ENCODE data around the gene KHDRBS2. TPM values are rescaled to one million over a fixed set of nuclear protein-coding genes. Genes with fewer than 3 reads are reported as not detected.

Gene KHDRBS2
- total RNA-seq, 1 experiment from 2014 or later, result 2.7 TPM

- Histone ChIP-seq H3K14ac (ENCODE audit: insufficient read depth, low read length) (no peak overlapping the region), H4K5ac (ENCODE audit: insufficient read length, low read depth, low read length) (no peak overlapping the region), H3K9ac (ENCODE audit: extremely low read depth, insufficient read length, low read length) (no peak overlapping the region), H4K8ac (replicated peaks; ENCODE audit: insufficient read length, low read depth, low read length) (no peak overlapping the region), H3K56ac (ENCODE audit: insufficient read length, low read depth, low read length) (no peak overlapping the region), H2BK120ac (ENCODE audit: low read depth, low read length, poor library complexity, severe bottlenecking) (no peak overlapping the region), H3K4me1 (ENCODE audit: insufficient read depth, low read length) (no peaks in the 10 kb centered on the region), H2BK20ac (ENCODE audit: low read depth, low read length, poor library complexity, severe bottlenecking) (no peak overlapping the region), H4K91ac (ENCODE audit: insufficient read length, low read depth, low read length) (no peak overlapping the region), H3K27ac (ENCODE audit: insufficient read length, low read depth, low read length) (no peak overlapping the region), H3K79me1 (ENCODE audit: insufficient read depth, low read depth, low read length, poor library complexity, severe bottlenecking) (no peaks in the 10 kb centered on the region), H3K18ac (ENCODE audit: insufficient read length, low read depth, low read length) (no peak overlapping the region), H2AK5ac (ENCODE audit: insufficient read length, low read length) (no peak overlapping the region), H2BK15ac (ENCODE audit: low read depth, low read length) (no peak overlapping the region), H2BK5ac (ENCODE audit: insufficient read length, low read length) (no peak overlapping the region), H4K20me1 (ENCODE audit: control insufficient read depth, insufficient read depth, insufficient read length) (no peaks in the 10 kb centered on the region), H3K4ac (ENCODE audit: low read depth, low read length) (no peak overlapping the region), H2AFZ (ENCODE audit: low read length) (no peak overlapping the region), H3K79me2 (ENCODE audit: insufficient read depth, low read length) (no peaks in the 10 kb centered on the region), H3K27me3 (ENCODE audit: insufficient read depth, low read length) (no peaks in the 10 kb centered on the region), H3K23ac (ENCODE audit: insufficient read length, low read depth, low read length) (no peak overlapping the region), H3K4me2 (ENCODE audit: insufficient read depth, insufficient read length, low read length) (no peak overlapping the region), H3K9me3 (ENCODE audit: control insufficient read depth, low read depth, low read length) (no peaks in the 10 kb centered on the region), H3K23me2 (ENCODE audit: insufficient read length, low read depth, low read length, poor library complexity, severe bottlenecking) (no peaks in the 10 kb centered on the region), H3T11ph (ENCODE audit: low read length) (no peak overlapping the region), H2BK12ac (ENCODE audit: insufficient read length, low read depth, low read length) (no peak overlapping the region)
- H3K27ac Mint-ChIP-seq, result no peak overlapping the region; a peak in 1 of 7 replicates
- no CpG with 5 or more reads among the region's 1 CpG for WGBS (ENCODE audit: extremely low coverage, insufficient read length, low lambda C conversion rate)
- DNase-seq, result no peak
- no peak for TF ChIP-seq CTCF (conservative IDR thresholded peaks at IDR 0.05)
- peaks cover 0 to 3% (median 0%) of the 10 kb centered on the region in 3 experiments; a peak in 1 of 7 replicates for H3K36me3 Mint-ChIP-seq (ENCODE audit: insufficient read depth in 1 of 3, low read depth in 3 of 3)
- no peak overlapping the region for H3K4me3 Mint-ChIP-seq
- H3K4me1 Mint-ChIP-seq, result no peaks in the 10 kb centered on the region
- no peaks in the 10 kb centered on the region for H3K27me3 Mint-ChIP-seq (ENCODE audit: low read depth)
- H3K9me3 Mint-ChIP-seq, result peaks cover 0 to under 1% of the 10 kb centered on the region in 2 experiments; a peak in 1 of 5 replicates
Observed at GRCh38 chr6:61950811-61951210, 335.2 kb downstream of the KHDRBS2 start.

All from H9 (cell line).